GM23338 (cell line): ENCODE results near the gene DMBT1. TPM values are rescaled to one million over a fixed set of nuclear protein-coding genes. Genes with fewer than 3 reads are reported as not detected.

Experiments used
- ATAC-seq: fragments of 200-7000 bp; cut with Tn5 transposase; 3 replicates; pipeline ENCODE4 v1.9.1; 2020
- DNase-seq: peaks from one replicate; pipeline ENCODE4 v3.0.0-alpha.2; 2015; ENCODE audit warnings: low spot score
- H2AFZ ChIP-seq: fragments of 200-600 bp; sonication (generic); 2 replicates; pipeline ENCODE4 v1.8.0; 2016; ENCODE audit warnings: antibody characterized with exemption, mild to moderate bottlenecking, moderate library complexity
- H3F3A ChIP-seq: fragments of 200-600 bp; sonication (generic); replicated peaks from 2 replicates; pipeline ENCODE4 v1.8.0; 2017; ENCODE audit warnings: antibody characterized with exemption, mixed run types, low read depth
- H3K27ac ChIP-seq: fragments of 200-600 bp; sonication (generic); 2 replicates; pipeline ENCODE4 v1.6.1; 2016; ENCODE audit warnings: low read depth
- H3K27me3 ChIP-seq: fragments of 200-600 bp; sonication (generic); 2 replicates; pipeline ENCODE4 v1.8.0; 2016; ENCODE audit warnings: mild to moderate bottlenecking, mixed run types, moderate library complexity; ENCODE audit not compliant: insufficient read depth
- H3K36me3 ChIP-seq: fragments of 200-600 bp; sonication (generic); 2 replicates; pipeline ENCODE4 v1.8.0; 2016; ENCODE audit warnings: mild to moderate bottlenecking; ENCODE audit not compliant: insufficient read depth
- H3K4me1 ChIP-seq: fragments of 200-600 bp; sonication (generic); 2 replicates; pipeline ENCODE4 v1.8.0; 2016; ENCODE audit warnings: mild to moderate bottlenecking, moderate library complexity; ENCODE audit not compliant: insufficient read depth
- H3K4me2 ChIP-seq: fragments of 200-600 bp; sonication (generic); 2 replicates; pipeline ENCODE4 v1.7.1; 2017; ENCODE audit warnings: mixed run types
- H3K4me3 ChIP-seq: fragments of 200-600 bp; sonication (generic); 2 replicates; pipeline ENCODE4 v1.6.1; 2016; ENCODE audit warnings: mixed run types
- H3K79me2 ChIP-seq: fragments of 200-600 bp; sonication (generic); replicated peaks from 2 replicates; pipeline ENCODE4 v1.8.0; 2017; ENCODE audit warnings: mild to moderate bottlenecking; ENCODE audit not compliant: insufficient read depth
- H3K9me2 ChIP-seq: fragments of 200-600 bp; sonication (generic); 2 replicates; pipeline ENCODE4 v1.8.0; 2017; ENCODE audit not compliant: insufficient read depth
- H4K20me1 ChIP-seq: fragments of 200-600 bp; sonication (generic); replicated peaks from 2 replicates; pipeline ENCODE4 v1.8.0; 2017; ENCODE audit warnings: mild to moderate bottlenecking; ENCODE audit not compliant: insufficient read depth
- H3K27ac Mint-ChIP-seq: 2 replicates; pipeline ENCODE4 v1.8.0; 2020; ENCODE audit warnings: inconsistent platforms, mild to moderate bottlenecking, moderate library complexity, mixed read lengths
- H3K27me3 Mint-ChIP-seq: 3 replicates; pipeline ENCODE4 v1.8.0; 2022; ENCODE audit warnings: low read depth, mild to moderate bottlenecking, moderate library complexity, mixed read lengths, inconsistent platforms; ENCODE audit not compliant: insufficient read depth, poor library complexity
- H3K36me3 Mint-ChIP-seq: 3 replicates; pipeline ENCODE4 v1.8.0; 2021; ENCODE audit warnings: low read depth, mild to moderate bottlenecking, inconsistent platforms, moderate library complexity, mixed read lengths
- H3K4me1 Mint-ChIP-seq: 3 replicates; pipeline ENCODE4 v1.8.0; 2020; ENCODE audit warnings: mild to moderate bottlenecking, inconsistent platforms, mixed read lengths
- H3K4me3 Mint-ChIP-seq: 3 replicates; pipeline ENCODE4 v1.8.0; 2021; ENCODE audit warnings: moderate library complexity, mild to moderate bottlenecking, inconsistent platforms, mixed read lengths
- H3K9me3 Mint-ChIP-seq: 3 replicates; pipeline ENCODE4 v1.8.0; 2020; ENCODE audit warnings: moderate library complexity, mild to moderate bottlenecking, inconsistent platforms, mixed read lengths
- EZH2 ChIP-seq: fragments of 200-600 bp; sonication (generic); IDR thresholded peaks from one replicate; pipeline ENCODE4 v1.8.0; 2017; ENCODE audit warnings: antibody characterized with exemption, mild to moderate bottlenecking, low read depth; ENCODE audit not compliant: unreplicated experiment
- EZH2phosphoT487 ChIP-seq: fragments of 200-600 bp; sonication (generic); IDR thresholded peaks from one replicate; pipeline ENCODE4 v1.8.1; 2018; ENCODE audit warnings: antibody characterized with exemption; ENCODE audit not compliant: unreplicated experiment
- POLR2AphosphoS5 ChIP-seq: IDR thresholded peaks from 2 replicates; pipeline ENCODE4 v1.6.1; 2016; ENCODE audit warnings: antibody characterized with exemption, low read depth
- ZNF114 ChIP-seq: fragments of 250-450 bp; sonication (Bioruptor Pico); IDR thresholded peaks from 2 replicates; pipeline ENCODE4 v1.5.0; 2020; ENCODE audit warnings: mild to moderate bottlenecking, moderate library complexity
- ZNF331 ChIP-seq: fragments of 250-450 bp; sonication (Bioruptor Pico); IDR thresholded peaks from 2 replicates; pipeline ENCODE4 v1.5.0; 2020; ENCODE audit warnings: low read depth, mild to moderate bottlenecking, moderate library complexity
- polyA plus RNA-seq: library from polyadenylated mRNA; unstranded; fragments of >200 nt; fragmentation: Nextera tagmentation; extraction: Ambion mirVana; gene quantifications from 2 replicates; pipeline ENCODE4 v1.2.1, GENCODE V29; 2016
- total RNA-seq: library from RNA; depleted of rRNA; stranded (reverse); fragments of >200 nt; shearing (Covaris generic); gene quantifications from 2 replicates; pipeline ENCODE4 v1.2.3, GENCODE V29; 2014
- TF ChIP-seq, protein P1 (sequence below), 2 experiments: fragments of 200-600 bp in 1 of 2; sonication (generic) in 1 of 2; conservative IDR thresholded peaks; 2 replicates each; pipeline versions ENCODE4 v1.5.1 to v1.6.1; 2016 to 2017; ENCODE audit warnings: antibody characterized with exemption in 2 of 2, low read depth in 2 of 2, mild to moderate bottlenecking in 2 of 2, moderate library complexity in 1 of 2
- TF ChIP-seq, protein P2 (sequence below): fragments of 250-450 bp; sonication (Bioruptor Pico); IDR thresholded peaks from 2 replicates; pipeline ENCODE4 v1.5.0; 2020; ENCODE audit warnings: mild to moderate bottlenecking, moderate library complexity

DMBT1 gene
- total and polyA plus RNA-seq, 2 experiments from 2014 or later = 0.03 to 0.05 TPM

DNA sequence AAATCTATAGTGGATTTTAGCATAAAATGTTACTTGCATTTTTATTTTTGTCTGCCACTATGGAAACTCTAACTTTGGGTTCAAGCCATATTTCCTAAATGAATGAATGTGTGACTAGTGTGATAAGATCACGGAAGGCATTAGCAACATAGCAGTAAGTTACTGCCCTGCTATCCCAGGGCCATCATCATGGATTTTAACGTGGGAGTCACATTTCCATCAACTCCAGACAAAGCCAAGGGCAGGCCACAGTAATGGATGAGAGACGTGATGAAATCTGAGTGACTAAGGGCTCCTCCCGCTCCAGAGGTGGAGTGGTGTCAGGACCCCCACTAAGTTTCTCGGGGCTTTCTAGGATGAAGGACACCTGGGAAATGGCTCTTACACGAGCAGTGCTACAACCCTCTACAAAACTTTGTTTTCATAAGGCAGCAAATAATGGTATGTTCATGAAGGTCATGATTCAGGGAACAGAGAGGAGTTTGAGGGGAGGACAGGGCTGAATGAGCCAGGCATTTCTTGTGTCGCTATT, 104.8 kb downstream of the DMBT1 start:
- Mint-ChIP-seq H3K27me3 (no peaks in the 10 kb centered on the region), H3K36me3 (no peaks in the 10 kb centered on the region), H3K9me3 (no peaks in the 10 kb centered on the region), H3K4me1 (peaks cover 3% of the 10 kb centered on the region; the same call in 2 of the 3 replicates), H3K27ac (no peak overlapping the region), H3K4me3 (no peak overlapping the region)
- peaks cover 17% of the 10 kb centered on the region; the same call in 1 of the 2 replicates for H3K9me2 ChIP-seq
- no peaks in the 10 kb centered on the region for H3K79me2 ChIP-seq
- H3K27me3 ChIP-seq = no peaks in the 10 kb centered on the region
- H3K4me2 ChIP-seq = no peak overlapping the region
- no peaks in the 10 kb centered on the region for H3K36me3 ChIP-seq
- no peak for TF ChIP-seq ZNF331 (CRISPR knock-in tag)
- no peak for TF ChIP-seq EZH2
- TF ChIP-seq, protein P1, sequence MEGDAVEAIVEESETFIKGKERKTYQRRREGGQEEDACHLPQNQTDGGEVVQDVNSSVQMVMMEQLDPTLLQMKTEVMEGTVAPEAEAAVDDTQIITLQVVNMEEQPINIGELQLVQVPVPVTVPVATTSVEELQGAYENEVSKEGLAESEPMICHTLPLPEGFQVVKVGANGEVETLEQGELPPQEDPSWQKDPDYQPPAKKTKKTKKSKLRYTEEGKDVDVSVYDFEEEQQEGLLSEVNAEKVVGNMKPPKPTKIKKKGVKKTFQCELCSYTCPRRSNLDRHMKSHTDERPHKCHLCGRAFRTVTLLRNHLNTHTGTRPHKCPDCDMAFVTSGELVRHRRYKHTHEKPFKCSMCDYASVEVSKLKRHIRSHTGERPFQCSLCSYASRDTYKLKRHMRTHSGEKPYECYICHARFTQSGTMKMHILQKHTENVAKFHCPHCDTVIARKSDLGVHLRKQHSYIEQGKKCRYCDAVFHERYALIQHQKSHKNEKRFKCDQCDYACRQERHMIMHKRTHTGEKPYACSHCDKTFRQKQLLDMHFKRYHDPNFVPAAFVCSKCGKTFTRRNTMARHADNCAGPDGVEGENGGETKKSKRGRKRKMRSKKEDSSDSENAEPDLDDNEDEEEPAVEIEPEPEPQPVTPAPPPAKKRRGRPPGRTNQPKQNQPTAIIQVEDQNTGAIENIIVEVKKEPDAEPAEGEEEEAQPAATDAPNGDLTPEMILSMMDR (conservative IDR thresholded peaks at IDR 0.05; ENCODE audit: low read depth in 2 of 2) = no peak
- TF ChIP-seq POLR2AphosphoS5 = no peak
- no peak for TF ChIP-seq ZNF114 (CRISPR knock-in tag)
- no peak for TF ChIP-seq EZH2phosphoT487
- TF ChIP-seq, protein P2, sequence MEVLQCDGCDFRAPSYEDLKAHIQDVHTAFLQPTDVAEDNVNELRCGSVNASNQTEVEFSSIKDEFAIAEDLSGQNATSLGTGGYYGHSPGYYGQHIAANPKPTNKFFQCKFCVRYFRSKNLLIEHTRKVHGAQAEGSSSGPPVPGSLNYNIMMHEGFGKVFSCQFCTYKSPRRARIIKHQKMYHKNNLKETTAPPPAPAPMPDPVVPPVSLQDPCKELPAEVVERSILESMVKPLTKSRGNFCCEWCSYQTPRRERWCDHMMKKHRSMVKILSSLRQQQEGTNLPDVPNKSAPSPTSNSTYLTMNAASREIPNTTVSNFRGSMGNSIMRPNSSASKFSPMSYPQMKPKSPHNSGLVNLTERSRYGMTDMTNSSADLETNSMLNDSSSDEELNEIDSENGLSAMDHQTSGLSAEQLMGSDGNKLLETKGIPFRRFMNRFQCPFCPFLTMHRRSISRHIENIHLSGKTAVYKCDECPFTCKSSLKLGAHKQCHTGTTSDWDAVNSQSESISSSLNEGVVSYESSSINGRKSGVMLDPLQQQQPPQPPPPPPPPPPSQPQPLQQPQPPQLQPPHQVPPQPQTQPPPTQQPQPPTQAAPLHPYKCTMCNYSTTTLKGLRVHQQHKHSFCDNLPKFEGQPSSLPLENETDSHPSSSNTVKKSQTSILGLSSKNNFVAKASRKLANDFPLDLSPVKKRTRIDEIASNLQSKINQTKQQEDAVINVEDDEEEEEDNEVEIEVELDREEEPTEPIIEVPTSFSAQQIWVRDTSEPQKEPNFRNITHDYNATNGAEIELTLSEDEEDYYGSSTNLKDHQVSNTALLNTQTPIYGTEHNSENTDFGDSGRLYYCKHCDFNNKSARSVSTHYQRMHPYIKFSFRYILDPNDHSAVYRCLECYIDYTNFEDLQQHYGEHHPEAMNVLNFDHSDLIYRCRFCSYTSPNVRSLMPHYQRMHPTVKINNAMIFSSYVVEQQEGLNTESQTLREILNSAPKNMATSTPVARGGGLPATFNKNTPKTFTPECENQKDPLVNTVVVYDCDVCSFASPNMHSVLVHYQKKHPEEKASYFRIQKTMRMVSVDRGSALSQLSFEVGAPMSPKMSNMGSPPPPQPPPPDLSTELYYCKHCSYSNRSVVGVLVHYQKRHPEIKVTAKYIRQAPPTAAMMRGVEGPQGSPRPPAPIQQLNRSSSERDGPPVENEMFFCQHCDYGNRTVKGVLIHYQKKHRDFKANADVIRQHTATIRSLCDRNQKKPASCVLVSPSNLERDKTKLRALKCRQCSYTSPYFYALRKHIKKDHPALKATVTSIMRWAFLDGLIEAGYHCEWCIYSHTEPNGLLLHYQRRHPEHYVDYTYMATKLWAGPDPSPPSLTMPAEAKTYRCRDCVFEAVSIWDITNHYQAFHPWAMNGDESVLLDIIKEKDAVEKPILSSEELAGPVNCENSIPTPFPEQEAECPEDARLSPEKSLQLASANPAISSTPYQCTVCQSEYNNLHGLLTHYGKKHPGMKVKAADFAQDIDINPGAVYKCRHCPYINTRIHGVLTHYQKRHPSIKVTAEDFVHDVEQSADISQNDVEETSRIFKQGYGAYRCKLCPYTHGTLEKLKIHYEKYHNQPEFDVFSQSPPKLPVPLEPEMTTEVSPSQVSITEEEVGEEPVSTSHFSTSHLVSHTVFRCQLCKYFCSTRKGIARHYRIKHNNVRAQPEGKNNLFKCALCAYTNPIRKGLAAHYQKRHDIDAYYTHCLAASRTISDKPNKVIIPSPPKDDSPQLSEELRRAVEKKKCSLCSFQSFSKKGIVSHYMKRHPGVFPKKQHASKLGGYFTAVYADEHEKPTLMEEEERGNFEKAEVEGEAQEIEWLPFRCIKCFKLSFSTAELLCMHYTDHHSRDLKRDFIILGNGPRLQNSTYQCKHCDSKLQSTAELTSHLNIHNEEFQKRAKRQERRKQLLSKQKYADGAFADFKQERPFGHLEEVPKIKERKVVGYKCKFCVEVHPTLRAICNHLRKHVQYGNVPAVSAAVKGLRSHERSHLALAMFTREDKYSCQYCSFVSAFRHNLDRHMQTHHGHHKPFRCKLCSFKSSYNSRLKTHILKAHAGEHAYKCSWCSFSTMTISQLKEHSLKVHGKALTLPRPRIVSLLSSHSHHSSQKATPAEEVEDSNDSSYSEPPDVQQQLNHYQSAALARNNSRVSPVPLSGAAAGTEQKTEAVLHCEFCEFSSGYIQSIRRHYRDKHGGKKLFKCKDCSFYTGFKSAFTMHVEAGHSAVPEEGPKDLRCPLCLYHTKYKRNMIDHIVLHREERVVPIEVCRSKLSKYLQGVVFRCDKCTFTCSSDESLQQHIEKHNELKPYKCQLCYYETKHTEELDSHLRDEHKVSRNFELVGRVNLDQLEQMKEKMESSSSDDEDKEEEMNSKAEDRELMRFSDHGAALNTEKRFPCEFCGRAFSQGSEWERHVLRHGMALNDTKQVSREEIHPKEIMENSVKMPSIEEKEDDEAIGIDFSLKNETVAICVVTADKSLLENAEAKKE (CRISPR knock-in tag) = no peak
- H3F3A ChIP-seq = no peaks in the 10 kb centered on the region
- H4K20me1 ChIP-seq = no peaks in the 10 kb centered on the region
- H3K4me1 ChIP-seq = peaks cover 6% of the 10 kb centered on the region; the same call in 1 of the 2 replicates
- DNase-seq = no peak
- ATAC-seq = no peak
- H2AFZ ChIP-seq = no peak overlapping the region
- H3K27ac ChIP-seq = no peak overlapping the region
- H3K4me3 ChIP-seq = no peak overlapping the region
